RCC 7860 (cell line): ENCODE data around the gene LRMDA.

Experiments used
- DNase-seq: peaks from one replicate; pipeline ENCODE4 v3.0.0-alpha.2; 2015; ENCODE audit warnings: low spot score
- FAIRE-seq: peaks from 2 replicates; lab custom pipeline; 2012; peaks lifted over from hg19 to GRCh38; lab: Jason Lieb, UNC

The LRMDA gene

GRCh38 chr10:75470901-75471300, 39.5 kb downstream of the LRMDA start:
- FAIRE-seq: no peak

GRCh38 chr10:75472685-75473084, 41.3 kb downstream of the LRMDA start:
- FAIRE-seq (no peak), DNase-seq (no peak)

More at GRCh38 chr10:75470901-75471300, 39.5 kb downstream of the LRMDA start:
- no peak for DNase-seq

- DNase-seq (no peak), FAIRE-seq (no peak)
These were observed 42.7 kb downstream of the LRMDA start for GRCh38 chr10:75474106-75474505.

GRCh38 chr10:75475460-75476182, 44.2 kb downstream of the LRMDA start:
- no peak for FAIRE-seq
- no peak for DNase-seq

GRCh38 chr10:75476569-75476968, 45.1 kb downstream of the LRMDA start:
- FAIRE-seq: no peak

GRCh38 chr10:75476985-75477384, 45.6 kb downstream of the LRMDA start:
- DNase-seq (no peak), FAIRE-seq (no peak)

More at GRCh38 chr10:75476569-75476968, 45.1 kb downstream of the LRMDA start:
- DNase-seq: no peak

GRCh38 chr10:75477680-75478079, 46.3 kb downstream of the LRMDA start:
- DNase-seq (no peak), FAIRE-seq (no peak)

GRCh38 chr10:75480374-75480773, 49.0 kb downstream of the LRMDA start:
- no peak for FAIRE-seq
- no peak for DNase-seq

GRCh38 chr10:75483188-75483587, 51.8 kb downstream of the LRMDA start:
- no peak for FAIRE-seq

GRCh38 chr10:75484717-75485116, 53.3 kb downstream of the LRMDA start:
- FAIRE-seq (no peak), DNase-seq (no peak)

More at GRCh38 chr10:75483188-75483587, 51.8 kb downstream of the LRMDA start:
- no peak for DNase-seq

GRCh38 chr10:75486591-75486990, 55.2 kb downstream of the LRMDA start:
- DNase-seq (no peak), FAIRE-seq (no peak)

- FAIRE-seq (no peak), DNase-seq (no peak)
These were observed 55.8 kb downstream of the LRMDA start for GRCh38 chr10:75487087-75487754.

GRCh38 chr10:75487755-75488125, 56.3 kb downstream of the LRMDA start:
- FAIRE-seq (no peak), DNase-seq (no peak)

- DNase-seq (no peak), FAIRE-seq (no peak)
These were observed 60.9 kb downstream of the LRMDA start for GRCh38 chr10:75492173-75492925.

- DNase-seq (no peak), FAIRE-seq (no peak)
These were observed 62.0 kb downstream of the LRMDA start for GRCh38 chr10:75493464-75493863.

GRCh38 chr10:75495434-75496190, 64.2 kb downstream of the LRMDA start:
- FAIRE-seq: no peak
- DNase-seq: no peak

- DNase-seq: no peak
- no peak for FAIRE-seq
These were observed 64.8 kb downstream of the LRMDA start for GRCh38 chr10:75496191-75496567.

GRCh38 chr10:75497997-75498883, 66.8 kb downstream of the LRMDA start:
- FAIRE-seq (no peak), DNase-seq (no peak)

- no peak for FAIRE-seq
- DNase-seq: no peak
These were observed 67.5 kb downstream of the LRMDA start for GRCh38 chr10:75498884-75499350.
